Right lobe of liver (tissue), 4 donors: Measurements from ENCODE around the gene COPS7A.

ENCODE experiments used
- CTCF ChIP-seq, 4 donors: fragments of 200-600 bp in 3 of 4; fragments of 450-650 bp in 1 of 4; IDR thresholded peaks; one replicate each; pipeline versions ENCODE4 v1.5.1 to v1.8.0; 2016 to 2022; ENCODE audit warnings: antibody characterized with exemption in 4 of 4, mild to moderate bottlenecking in 2 of 4
- POLR2A ChIP-seq: fragments of 450-650 bp; IDR thresholded peaks from one replicate; pipeline ENCODE4 v1.6.1; 2017; ENCODE audit warnings: antibody characterized with exemption, mild to moderate bottlenecking
- donor health status: DM: no; HTN: no; CAD: no.
- donor health status: DM: no; HTN: no; CAD: no.
- donor health status: DM: no; HTN: yes; CAD: no.

- TF ChIP-seq CTCF (IDR thresholded peaks at IDR 0.05), result no peak
- TF ChIP-seq POLR2A, result no peak
Observed at GRCh38 chr12:6778217-6778573, 54.3 kb downstream of the COPS7A start.
